Effector memory CD8-positive, alpha-beta T cell (primary cell): ENCODE results near the gene SYT7.

Experiments used
- ATAC-seq: fragments of 150-1000 bp; cut with Tn5 transposase; replicated peaks from 2 replicates; pipeline ENCODE4 v1.10.0; 2021; ENCODE audit warnings: mild to moderate bottlenecking, moderate library complexity
- DNase-seq, 3 experiments: peaks; one replicate each; pipeline ENCODE4 v3.0.0; 2021
- H3K27ac Mint-ChIP-seq, 2 donors: one replicate each; pipeline ENCODE4 v1.8.0; 2022; ENCODE audit warnings: mild to moderate bottlenecking in 2 of 2, mixed read lengths in 2 of 2, moderate library complexity in 2 of 2
- H3K27me3 Mint-ChIP-seq, 2 donors: one replicate each; pipeline ENCODE4 v1.8.0; 2022; ENCODE audit warnings: mixed read lengths in 2 of 2
- H3K36me3 Mint-ChIP-seq: one replicate; pipeline ENCODE4 v1.8.0; 2022; ENCODE audit warnings: mild to moderate bottlenecking, moderate library complexity, mixed read lengths; ENCODE audit not compliant: insufficient read depth
- H3K4me1 Mint-ChIP-seq, 2 donors: one replicate each; pipeline ENCODE4 v1.8.0; 2022; ENCODE audit warnings: low read depth in 2 of 2, mixed read lengths in 2 of 2
- H3K4me3 Mint-ChIP-seq, 2 donors: one replicate each; pipeline ENCODE4 v1.8.0; 2022; ENCODE audit warnings: mild to moderate bottlenecking in 2 of 2, mixed read lengths in 2 of 2, moderate library complexity in 2 of 2
- H3K9me3 Mint-ChIP-seq, 2 donors: one replicate each; pipeline ENCODE4 v1.8.0; 2022; ENCODE audit warnings: mixed read lengths in 2 of 2

SYT7 gene

DNA sequence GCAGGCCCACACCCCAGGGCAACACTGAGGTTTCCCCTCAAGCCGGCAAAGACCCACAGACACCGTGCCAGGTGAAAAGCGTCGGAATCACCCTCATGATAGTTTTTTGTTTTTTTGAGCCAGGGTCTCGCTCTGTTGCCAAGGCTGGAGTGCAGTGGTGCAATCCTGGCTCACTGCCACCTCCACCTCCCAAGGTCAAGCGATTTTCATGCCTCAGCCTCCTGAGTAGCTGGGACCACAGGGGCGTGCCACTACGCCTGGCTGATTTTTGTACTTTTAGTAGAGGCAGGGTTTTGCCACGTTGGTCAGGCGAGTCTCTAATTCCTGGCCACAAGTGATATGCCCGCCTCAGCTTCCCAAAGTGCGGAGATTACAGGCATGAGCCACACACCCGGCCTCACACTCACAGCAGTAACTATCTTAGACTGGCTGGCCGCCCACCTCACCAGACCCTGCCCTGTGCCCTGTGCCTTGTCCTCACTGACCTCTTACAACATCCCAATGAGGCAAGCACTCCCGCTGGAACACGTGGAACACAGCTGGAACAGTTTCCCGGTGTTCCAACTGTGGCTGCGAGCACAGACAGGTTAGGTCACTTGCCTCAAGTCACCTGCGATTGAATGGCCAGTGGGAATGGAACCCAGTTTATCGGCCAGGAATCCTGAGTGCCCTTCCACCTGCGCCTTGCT, 51.2 kb downstream of the SYT7 start:
- no peak for ATAC-seq
- H3K4me1 Mint-ChIP-seq = no peaks in the 10 kb centered on the region
- no peak overlapping the region for H3K27ac Mint-ChIP-seq
- H3K9me3 Mint-ChIP-seq = no peaks in the 10 kb centered on the region
- no peak overlapping the region for H3K4me3 Mint-ChIP-seq
- DNase-seq = no peak
- H3K36me3 Mint-ChIP-seq = no peaks in the 10 kb centered on the region
- peaks cover 53 to 86% of the 10 kb centered on the region in 2 donors for H3K27me3 Mint-ChIP-seq

- Mint-ChIP-seq H3K36me3 (no peaks in the 10 kb centered on the region), H3K27ac (no peak overlapping the region), H3K27me3 (peaks cover 50 to 86% of the 10 kb centered on the region in 2 donors), H3K4me3 (no peak overlapping the region), H3K9me3 (no peaks in the 10 kb centered on the region), H3K4me1 (no peaks in the 10 kb centered on the region)
- ATAC-seq (no peak), DNase-seq (no peak)
Measured at GRCh38 chr11:61528114-61528513, 52.8 kb downstream of the SYT7 start.

GRCh38 chr11:61526956-61527731, 53.7 kb downstream of the SYT7 start:
- Mint-ChIP-seq H3K4me1 (no peaks in the 10 kb centered on the region), H3K4me3 (no peak overlapping the region), H3K36me3 (no peaks in the 10 kb centered on the region), H3K27ac (no peak overlapping the region), H3K27me3 (peaks cover 54 to 93% of the 10 kb centered on the region in 2 donors), H3K9me3 (no peaks in the 10 kb centered on the region)
- ATAC-seq (no peak), DNase-seq (no peak)

- no peak for DNase-seq
- Mint-ChIP-seq H3K36me3 (no peaks in the 10 kb centered on the region), H3K4me1 (no peaks in the 10 kb centered on the region), H3K27ac (no peak overlapping the region), H3K27me3 (peaks cover 60 to 100% of the 10 kb centered on the region in 2 donors), H3K9me3 (no peaks in the 10 kb centered on the region), H3K4me3 (no peak overlapping the region)
- ATAC-seq = no peak
Measured at GRCh38 chr11:61526229-61526628, 54.6 kb downstream of the SYT7 start.

DNA sequence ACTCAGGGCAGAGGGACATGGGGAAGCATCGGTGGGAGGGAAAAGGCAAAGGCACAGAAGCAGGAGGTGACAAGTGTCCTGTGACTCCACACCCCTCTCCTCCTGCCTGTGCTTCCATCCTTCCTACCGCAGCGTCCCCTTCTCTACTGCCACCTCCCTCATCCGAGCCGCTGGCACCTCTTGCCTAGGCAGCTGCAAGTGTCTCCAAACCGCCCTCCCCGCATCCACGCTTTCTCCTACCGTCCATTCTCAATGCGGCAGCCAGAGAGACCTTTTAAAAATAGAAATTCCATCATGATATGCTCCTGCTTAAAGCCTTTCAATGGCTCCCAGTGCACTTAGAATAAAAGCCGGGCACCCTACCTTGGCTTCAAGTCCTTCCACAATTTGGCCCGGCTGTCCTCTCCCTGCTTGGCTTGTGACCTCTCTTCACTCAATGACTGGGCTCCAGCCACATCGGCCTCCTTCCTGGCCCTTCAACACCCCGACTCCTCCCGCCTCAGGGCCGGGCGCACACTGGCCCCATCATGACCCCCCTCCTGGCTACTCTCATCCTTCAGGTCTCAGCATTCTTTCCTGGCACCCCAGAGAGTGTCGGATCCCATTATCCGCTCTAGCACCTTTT, 55.8 kb downstream of the SYT7 start:
- Mint-ChIP-seq H3K27ac (no peak overlapping the region), H3K36me3 (no peaks in the 10 kb centered on the region), H3K4me1 (no peaks in the 10 kb centered on the region), H3K9me3 (no peaks in the 10 kb centered on the region), H3K4me3 (no peak overlapping the region), H3K27me3 (peaks cover 60 to 90% of the 10 kb centered on the region in 2 donors)
- DNase-seq = no peak
- ATAC-seq = no peak

GRCh38 chr11:61524446-61524845, 56.4 kb downstream of the SYT7 start:
- DNase-seq (no peak), ATAC-seq (no peak)
- H3K36me3 Mint-ChIP-seq = no peaks in the 10 kb centered on the region
- H3K9me3 Mint-ChIP-seq = no peaks in the 10 kb centered on the region
- H3K4me1 Mint-ChIP-seq = no peaks in the 10 kb centered on the region
- no peak overlapping the region for H3K27ac Mint-ChIP-seq
- H3K27me3 Mint-ChIP-seq = peaks cover 61 to 87% of the 10 kb centered on the region in 2 donors
- H3K4me3 Mint-ChIP-seq = no peak overlapping the region

- no peaks in the 10 kb centered on the region for H3K36me3 Mint-ChIP-seq
- no peak overlapping the region for H3K27ac Mint-ChIP-seq
- DNase-seq (no peak), ATAC-seq (no peak)
- no peak overlapping the region for H3K4me3 Mint-ChIP-seq
- peaks cover 56 to 84% of the 10 kb centered on the region in 2 donors for H3K27me3 Mint-ChIP-seq
- no peaks in the 10 kb centered on the region for H3K9me3 Mint-ChIP-seq
- H3K4me1 Mint-ChIP-seq = no peaks in the 10 kb centered on the region
Measured at GRCh38 chr11:61522881-61523280, 58.0 kb downstream of the SYT7 start.

DNA sequence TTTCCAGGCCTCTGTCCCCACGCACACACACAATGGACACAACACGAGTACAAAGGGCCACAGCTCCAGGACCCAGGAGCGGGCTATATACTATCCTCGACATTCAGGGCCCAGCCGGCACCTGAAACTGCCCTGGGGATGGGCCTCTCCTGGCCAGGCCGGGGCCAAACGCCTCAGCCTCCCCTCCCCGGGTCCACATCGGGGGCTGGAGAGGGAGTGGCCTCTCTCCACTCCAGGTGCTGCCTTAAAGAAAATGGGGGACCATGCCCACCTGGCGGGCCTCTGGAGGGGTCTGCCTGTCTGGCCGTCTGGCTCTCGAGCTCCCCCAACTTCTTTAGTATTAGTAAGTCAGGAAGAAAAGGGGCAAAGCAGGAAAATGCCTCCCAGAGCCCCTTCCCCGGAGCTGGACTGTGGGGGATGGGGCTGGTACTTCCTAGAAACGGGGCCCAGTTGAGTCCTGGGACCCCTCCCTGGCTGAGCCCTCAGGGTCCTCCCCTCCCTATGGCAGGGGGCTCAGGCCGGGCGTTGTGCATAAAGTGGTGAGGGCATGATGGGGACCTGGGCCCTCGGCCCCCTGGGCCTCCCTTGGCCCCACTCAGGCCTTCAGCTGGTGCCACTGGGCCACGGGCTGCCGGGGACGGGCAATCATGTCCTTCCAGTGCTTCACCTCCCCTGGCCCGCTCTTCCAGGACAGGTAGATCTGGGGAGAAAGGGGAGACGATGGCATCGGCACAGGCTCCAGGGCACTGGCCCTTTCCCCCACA, 62.7 kb downstream of the SYT7 start:
- Mint-ChIP-seq H3K27ac (no peak overlapping the region), H3K27me3 (peaks cover 39 to 71% of the 10 kb centered on the region in 2 donors), H3K36me3 (no peaks in the 10 kb centered on the region), H3K4me3 (no peak overlapping the region), H3K9me3 (no peaks in the 10 kb centered on the region), H3K4me1 (peaks cover 7 to 8% of the 10 kb centered on the region in 2 donors)
- no peak for ATAC-seq
- DNase-seq = no peak

DNA sequence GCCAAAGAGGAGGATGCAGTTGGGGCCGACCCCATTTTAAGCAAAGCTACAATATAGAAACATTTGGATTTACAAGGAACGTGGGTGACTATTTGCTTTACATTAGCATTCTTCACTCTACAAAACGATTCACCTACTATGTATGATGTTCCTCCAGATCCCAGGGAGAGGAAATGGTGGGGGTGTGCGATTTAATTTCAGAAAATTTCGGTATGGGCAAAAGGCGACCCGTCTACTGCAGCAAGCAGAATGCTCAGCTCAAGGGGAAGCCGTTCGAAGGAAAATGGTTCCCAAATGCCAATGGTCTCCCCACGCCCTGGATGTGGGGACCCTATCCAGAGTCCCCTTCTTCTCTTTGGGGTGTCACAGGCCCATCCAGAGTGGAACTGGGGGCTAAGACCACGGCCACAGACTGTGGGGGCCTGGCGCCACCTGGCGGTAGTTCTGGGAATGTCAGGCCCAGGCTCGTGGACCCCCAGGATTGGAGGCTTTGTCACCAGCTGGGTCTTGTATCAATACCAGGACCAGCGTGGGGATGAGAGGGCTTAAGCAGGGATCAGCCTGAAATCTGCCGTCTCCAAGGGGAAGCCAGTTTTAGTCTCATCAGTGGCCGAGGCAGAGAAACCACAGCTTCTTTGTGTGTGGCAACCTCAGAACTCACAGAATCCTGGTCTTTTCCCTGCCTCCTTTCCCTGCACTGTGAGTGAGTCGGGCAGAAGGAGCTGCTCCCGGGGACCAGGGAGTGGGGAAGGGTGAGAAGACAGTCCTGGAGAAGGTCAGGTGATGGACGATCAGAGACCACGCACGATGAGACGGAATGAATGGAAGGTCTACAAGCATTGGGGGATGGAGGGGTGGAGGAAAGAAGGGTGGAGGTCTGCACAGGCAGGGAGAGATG, 64.0 kb downstream of the SYT7 start:
- Mint-ChIP-seq H3K4me1 (peaks cover 7 to 8% of the 10 kb centered on the region in 2 donors), H3K4me3 (peak overlapping the region; percentile 70 to 71), H3K9me3 (no peaks in the 10 kb centered on the region), H3K27me3 (peaks cover 38 to 70% of the 10 kb centered on the region in 2 donors), H3K36me3 (no peaks in the 10 kb centered on the region), H3K27ac (no peak overlapping the region)
- DNase-seq (peak; percentile 58 to 63 (median 63)), ATAC-seq (peak; percentile 74)

GRCh38 chr11:61516191-61516590, 64.7 kb downstream of the SYT7 start:
- ATAC-seq (no peak), DNase-seq (no peak)
- H3K4me3 Mint-ChIP-seq = peak overlapping the region; percentile 70 to 71
- H3K27ac Mint-ChIP-seq = no peak overlapping the region
- peaks cover 7 to 8% of the 10 kb centered on the region in 2 donors for H3K4me1 Mint-ChIP-seq
- peaks cover 38 to 70% of the 10 kb centered on the region in 2 donors for H3K27me3 Mint-ChIP-seq
- H3K9me3 Mint-ChIP-seq = no peaks in the 10 kb centered on the region
- H3K36me3 Mint-ChIP-seq = no peaks in the 10 kb centered on the region

DNA sequence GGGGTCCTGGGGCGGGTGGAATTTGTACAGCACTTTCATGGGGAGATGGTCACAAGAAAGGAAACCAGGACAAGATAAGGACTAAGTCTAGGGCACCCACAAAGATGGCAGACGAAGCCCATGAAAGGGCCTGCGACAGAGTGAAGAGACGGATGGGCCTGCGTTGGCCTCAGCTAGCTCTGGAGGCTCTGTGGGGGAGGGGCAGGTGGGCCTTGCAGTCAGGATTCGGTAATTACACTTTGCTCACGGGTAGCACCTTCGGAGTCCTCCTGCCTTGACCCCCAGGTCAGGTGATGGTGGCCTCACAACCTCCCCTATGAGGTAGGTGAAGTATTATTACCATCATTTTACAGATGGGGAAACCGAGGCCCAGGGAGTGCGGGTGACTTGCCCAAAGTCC, 65.2 kb downstream of the SYT7 start:
- H3K4me3 Mint-ChIP-seq = no peak overlapping the region
- peaks cover 42 to 74% of the 10 kb centered on the region in 2 donors for H3K27me3 Mint-ChIP-seq
- ATAC-seq = no peak
- peaks cover 7 to 8% of the 10 kb centered on the region in 2 donors for H3K4me1 Mint-ChIP-seq
- no peak overlapping the region for H3K27ac Mint-ChIP-seq
- H3K9me3 Mint-ChIP-seq = no peaks in the 10 kb centered on the region
- no peak for DNase-seq
- no peaks in the 10 kb centered on the region for H3K36me3 Mint-ChIP-seq

- DNase-seq (no peak), ATAC-seq (no peak)
- no peaks in the 10 kb centered on the region for H3K36me3 Mint-ChIP-seq
- peaks cover 48 to 79% of the 10 kb centered on the region in 2 donors for H3K27me3 Mint-ChIP-seq
- no peak overlapping the region for H3K27ac Mint-ChIP-seq
- H3K9me3 Mint-ChIP-seq = no peaks in the 10 kb centered on the region
- peaks cover 7 to 8% of the 10 kb centered on the region in 2 donors for H3K4me1 Mint-ChIP-seq
- no peak overlapping the region for H3K4me3 Mint-ChIP-seq
Measured at GRCh38 chr11:61514050-61514917, 66.6 kb downstream of the SYT7 start.
